GM18520 (cell line): ENCODE results near the gene SPRR2E.
"Not testable (repeated sequence)": the region's sequence is repeated elsewhere in the genome, so short reads cannot be mapped to it uniquely, and the experiment has no call there.

Source experiments
- ATAC-seq: cut with Tn5 transposase; IDR thresholded peaks from one replicate; pipeline ENCODE4 v1.9.1; 2021; ENCODE audit not compliant: unreplicated experiment

SPRR2E gene

DNA sequence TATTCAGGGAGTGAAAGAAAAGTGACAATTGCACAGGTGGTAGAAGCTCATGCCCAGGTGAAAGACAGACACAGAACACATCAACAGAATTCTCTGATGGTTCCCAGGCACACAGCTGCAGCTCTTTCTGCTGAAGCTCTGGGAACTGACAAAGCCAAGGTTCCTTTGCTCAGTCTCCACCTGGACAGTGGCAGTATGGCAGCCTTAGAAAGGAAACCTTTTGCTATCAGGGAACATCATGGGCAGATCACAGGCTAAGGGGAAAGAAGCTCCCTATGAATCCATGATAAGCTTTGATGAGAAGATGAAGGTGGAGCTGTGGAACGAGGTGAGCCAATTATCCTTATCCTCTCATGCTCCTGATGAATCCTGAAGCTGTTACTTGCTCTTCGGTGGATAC, 24.1 kb downstream of the SPRR2E start:
- ATAC-seq: no peak

DNA sequence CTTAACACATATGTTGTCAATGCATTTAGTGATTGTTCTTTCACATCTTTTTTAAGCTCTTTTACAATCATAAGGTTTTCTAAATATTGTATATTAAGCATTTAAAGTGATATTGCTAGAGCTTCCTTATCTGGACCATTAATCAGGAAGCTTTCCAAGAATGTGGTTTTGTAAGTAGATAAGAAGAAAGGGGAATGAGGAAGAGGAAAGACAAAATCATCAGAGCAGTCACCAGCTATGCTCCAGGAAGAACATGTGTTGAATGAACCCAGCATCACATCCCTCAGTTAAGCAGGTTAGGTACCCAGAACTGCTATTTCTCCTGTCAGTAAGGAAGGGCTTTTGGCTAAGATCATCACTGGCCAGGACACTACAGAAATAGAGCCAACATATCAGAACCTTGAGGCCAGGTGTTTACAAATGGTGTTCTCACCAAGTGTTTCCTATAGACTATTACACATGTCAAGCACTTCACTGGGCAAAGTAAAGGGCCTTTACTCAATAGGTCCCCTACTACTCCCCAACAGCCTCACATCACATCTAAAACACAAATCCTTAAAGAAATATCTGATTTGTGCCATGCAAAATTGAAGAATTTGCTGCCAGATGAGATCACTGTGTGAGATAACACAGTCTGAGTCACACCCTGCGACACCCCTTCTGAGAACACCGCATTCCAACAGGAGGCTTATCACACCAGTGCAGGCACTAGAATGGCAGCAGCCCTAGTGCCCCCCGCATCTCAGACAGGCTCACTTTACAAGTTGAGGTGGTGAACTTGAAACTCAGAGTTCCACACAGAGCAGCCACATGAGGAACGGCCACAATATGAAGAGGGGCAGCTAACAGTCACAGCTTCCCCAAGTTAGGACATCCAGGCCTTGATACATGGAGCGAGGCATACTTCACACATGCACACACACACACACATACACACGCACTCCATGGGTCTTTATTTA, 35.2 kb downstream of the SPRR2E start:
- no peak for ATAC-seq

GRCh38 chr1:153058154-153058553, 36.2 kb downstream of the SPRR2E start:
- ATAC-seq: no peak

DNA sequence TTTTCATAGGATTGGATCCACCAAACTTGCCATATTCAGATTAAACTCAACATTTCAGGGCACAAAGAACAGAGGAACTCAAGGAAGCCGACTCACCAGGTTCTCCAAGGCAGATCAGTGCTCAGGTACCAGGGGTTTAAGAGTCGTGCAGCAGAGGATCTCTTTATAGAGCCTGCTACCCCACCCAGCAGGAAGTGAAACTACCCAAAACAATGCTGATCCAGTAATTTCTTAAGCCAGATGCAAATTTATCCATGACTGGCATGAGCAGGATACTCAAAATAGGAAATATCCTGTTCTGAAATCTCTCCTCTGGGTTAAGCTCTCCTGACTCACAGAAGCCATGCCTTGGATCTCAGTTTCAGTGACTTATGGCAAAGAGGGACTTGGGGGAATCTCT, 37.0 kb downstream of the SPRR2E start, which contains the start of gene SPRR2A:
Gene SPRR2A (minus strand): TSS at position 138 of the 400 bp plus-strand sequence. CDS start 777 bp downstream, outside the sequence.
- ATAC-seq: no peak

GRCh38 chr1:153056111-153056510, 38.2 kb downstream of the SPRR2E start:
- not testable (repeated sequence) for ATAC-seq

DNA sequence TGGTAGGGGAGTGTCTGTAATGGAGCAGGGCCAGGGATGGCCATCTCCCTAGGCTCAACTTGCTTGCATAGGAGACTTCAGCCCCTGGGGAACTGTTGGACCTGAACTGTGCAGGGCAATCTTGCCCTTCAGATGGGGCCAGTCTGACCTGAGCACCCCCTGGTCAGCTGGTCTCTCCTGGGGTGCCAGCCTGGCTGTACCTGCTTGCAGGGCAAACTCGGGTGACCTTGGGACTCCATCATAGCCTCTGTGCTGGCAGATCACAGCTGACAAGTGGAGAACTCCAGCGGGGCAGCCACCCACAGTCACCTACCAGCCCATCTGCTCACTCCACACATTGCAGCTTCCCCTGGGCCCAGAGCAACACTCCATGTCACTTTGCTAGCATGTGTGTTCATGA, 45.1 kb downstream of the SPRR2E start:
- ATAC-seq: no peak
